Stimulated activated naive CD4-positive, alpha-beta T cell treated with Interleukin-2 at 50 U/mL for 16 hours (primary cell): Measurements from ENCODE around the gene PRKG1.
"Not testable (repeated sequence)": the region's sequence is repeated elsewhere in the genome, so short reads cannot be mapped to it uniquely, and the experiment has no call there.

ENCODE experiments used
- DNase-seq: peaks from one replicate; lab custom pipeline; 2025; lab: John Stamatoyannopoulos, UW

PRKG1 gene

DNA sequence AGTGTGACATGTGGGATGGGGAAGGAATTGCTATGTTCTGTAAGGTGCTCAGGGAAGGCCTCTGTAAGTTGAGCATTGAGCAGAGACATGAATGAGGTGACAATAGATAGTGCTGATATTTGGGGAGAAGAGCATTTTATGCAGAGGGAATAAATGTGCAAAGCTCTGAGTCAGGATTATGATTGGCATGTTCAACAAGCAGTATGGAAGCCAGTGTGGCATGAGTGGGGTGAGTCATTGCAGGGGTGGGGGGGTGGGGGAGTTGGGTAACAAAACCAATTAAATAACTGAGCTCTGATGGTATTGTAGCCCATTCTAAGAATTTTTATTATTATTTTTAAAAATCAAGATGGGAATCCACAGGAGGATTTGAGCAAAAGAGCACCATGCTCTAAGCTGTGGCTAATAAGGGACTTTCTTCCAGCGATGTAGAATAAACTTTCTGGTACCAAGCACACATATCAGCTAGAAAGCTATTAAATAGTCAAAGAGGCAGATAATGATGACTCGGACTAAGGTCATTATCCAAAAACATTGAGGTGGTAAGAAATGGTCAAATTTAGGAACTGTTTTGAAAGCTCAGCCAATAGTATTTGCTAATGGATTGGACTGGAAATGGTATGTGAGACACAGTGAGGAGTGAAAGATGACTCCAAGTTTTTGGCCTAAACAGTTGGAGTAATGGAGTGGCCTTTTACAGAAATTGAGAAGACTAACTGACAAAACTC, 96.4 kb downstream of the PRKG1 start:
- no peak for DNase-seq

DNA sequence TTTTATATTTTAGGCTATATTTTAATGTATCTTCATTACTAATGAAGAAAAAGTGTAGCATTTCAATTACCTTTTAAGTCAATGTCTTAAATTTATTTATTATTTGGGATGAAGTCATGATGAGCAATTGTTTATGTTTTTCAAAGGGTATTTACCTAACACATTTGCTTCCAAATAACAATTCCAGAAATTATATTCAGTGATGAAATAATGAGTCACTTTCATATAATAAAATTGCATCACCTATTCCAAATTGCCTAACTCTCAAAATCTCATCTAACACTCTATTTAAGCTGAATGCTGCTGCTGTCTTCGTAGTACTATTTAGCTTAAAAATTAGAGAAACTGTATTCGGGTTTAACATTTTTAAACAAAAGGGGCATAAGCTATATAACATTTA, 97.7 kb downstream of the PRKG1 start:
- no peak for DNase-seq

DNA sequence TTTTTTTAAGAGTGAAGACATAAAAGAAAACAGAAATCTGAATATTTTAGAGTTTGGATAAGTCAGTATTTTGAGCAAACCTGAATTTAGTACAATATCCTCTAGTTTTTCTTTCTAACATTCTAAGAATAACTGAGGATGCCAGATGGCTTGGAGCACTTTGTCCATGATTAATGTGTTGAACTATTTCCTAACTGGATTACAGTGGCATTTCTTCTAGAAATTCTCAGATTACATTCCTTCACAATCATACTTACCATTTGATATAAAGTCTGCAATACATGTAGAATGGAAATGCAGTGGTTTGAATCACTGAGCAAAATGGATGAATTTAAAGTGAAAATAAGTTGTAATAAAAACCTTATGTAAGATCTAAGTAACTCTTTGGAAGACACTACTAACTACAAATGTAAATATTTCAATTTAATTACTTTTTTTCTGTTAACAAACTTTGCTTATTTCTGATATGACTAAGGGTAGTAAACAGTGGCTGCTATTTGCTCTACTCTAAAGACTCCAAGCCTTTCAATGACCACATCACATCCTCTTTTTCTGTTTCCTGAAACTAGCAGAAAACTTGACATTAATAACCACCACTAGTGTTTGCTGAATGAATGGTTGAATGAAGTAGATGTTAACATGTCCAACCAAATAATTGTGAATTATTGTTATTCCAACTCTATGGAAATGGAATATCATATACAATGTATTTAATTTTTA, 102.8 kb downstream of the PRKG1 start:
- DNase-seq, result no peak

DNA sequence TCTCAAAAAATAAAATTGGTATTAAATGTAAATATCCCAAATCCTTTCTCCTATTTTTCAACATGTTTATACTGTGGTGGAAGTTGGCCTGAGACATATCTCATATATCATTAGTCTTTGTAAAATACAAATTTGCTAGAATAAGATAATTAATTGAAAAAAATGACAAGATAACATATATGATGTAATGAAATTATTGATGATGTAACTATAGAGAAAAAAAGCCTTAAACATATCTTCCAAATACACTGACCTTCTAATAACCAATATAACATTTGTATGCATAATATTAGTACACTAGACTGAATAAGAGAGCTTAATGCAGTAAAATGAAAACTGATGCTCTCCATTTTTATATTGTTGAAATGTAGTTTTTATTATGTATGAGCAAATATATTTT, 104.3 kb downstream of the PRKG1 start:
- no peak for DNase-seq

DNA sequence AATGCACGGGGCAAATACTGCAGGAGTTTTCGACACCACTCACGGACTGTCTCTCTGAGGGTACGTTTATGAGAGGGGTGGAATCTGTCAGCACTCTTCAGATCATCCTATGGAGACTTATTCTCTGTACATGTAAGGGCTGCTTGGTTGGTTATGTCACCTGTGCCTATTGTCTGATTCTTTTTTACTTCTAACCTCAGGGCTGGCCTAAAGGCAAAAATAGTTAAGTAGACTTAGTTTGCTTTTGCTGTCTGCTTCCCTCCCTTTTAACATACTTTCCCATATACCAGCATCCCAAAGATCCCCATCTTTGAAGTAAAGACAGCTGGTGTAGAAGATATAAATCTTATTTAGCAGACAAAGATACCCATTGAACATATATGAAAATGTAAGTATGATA, 105.9 kb downstream of the PRKG1 start:
- DNase-seq, result no peak

DNA sequence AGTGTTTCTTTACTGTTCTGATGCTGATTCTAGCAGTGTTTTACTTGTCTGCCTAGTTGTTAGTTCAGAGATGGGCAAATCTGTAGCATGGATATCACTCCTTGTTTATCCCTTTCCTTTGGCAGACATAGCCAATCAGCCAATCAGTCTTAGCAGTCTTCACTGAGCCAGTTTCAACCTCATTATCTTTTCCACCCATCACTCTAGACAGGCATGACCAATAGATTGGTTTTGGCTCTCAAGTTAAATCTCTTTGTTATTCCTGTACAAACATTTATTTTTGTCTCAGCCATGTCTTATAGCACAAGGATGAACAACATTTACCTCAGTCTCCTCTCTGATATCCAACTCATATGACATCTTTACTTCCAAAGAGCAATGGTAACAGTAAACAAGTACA, 109.5 kb downstream of the PRKG1 start:
- DNase-seq, result no peak

DNA sequence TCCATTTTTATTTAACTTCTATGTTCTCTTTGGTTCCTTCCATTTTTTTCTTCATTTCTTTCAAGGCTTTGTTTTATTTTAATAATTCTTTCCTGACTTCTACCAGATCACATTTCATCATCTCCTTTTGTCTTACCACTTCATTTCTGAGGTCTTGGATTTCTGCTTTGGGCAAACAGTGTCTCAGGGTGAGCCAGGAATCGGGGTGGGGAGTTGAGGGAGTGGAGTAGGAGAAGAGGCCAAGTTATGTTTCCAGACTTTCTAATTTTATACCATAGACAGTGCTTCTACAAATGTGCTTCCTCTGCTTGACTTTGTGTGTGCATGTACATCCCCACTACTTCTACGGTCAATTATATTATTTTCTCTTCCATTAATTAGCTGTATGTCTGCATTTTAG, 112.1 kb downstream of the PRKG1 start:
- DNase-seq, result no peak

DNA sequence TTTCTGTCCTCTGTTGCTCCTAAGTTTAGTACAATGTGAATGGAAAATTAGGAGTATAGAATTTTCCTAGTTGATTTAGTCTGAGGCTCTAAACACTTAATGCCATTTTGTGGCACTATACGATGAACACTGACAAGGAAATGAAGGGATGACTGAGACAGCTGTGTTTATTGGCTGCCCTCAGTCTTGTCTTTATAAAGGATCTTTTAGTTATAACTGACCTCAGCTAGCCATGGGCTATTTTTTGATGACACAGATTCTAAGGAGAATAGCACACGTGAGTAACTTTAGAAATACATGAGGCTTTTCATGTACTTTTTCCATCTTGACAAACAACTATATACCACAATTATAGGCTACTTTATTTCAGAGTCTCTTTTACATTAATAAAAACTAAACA, 113.7 kb downstream of the PRKG1 start:
- DNase-seq, result no peak

DNA sequence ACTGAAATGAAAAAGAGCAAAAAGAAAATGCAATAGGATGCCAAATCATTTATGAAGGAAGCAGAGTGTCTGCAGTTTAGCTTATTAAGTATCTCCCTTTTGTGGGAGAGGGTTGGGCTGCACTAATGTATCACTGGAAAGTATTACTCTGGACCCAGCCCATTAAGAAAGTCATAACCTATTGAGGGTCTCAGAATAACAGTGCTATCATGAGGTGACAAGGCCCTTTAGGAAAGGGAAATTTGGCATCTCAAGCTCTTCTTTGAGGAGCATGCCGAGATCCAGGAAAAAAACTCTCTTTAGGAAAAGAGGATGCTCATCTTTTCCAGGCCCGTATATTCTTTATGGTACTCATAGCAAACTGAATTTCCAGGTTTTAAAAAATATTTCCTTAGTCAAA, 114.6 kb downstream of the PRKG1 start:
- DNase-seq, result no peak

DNA sequence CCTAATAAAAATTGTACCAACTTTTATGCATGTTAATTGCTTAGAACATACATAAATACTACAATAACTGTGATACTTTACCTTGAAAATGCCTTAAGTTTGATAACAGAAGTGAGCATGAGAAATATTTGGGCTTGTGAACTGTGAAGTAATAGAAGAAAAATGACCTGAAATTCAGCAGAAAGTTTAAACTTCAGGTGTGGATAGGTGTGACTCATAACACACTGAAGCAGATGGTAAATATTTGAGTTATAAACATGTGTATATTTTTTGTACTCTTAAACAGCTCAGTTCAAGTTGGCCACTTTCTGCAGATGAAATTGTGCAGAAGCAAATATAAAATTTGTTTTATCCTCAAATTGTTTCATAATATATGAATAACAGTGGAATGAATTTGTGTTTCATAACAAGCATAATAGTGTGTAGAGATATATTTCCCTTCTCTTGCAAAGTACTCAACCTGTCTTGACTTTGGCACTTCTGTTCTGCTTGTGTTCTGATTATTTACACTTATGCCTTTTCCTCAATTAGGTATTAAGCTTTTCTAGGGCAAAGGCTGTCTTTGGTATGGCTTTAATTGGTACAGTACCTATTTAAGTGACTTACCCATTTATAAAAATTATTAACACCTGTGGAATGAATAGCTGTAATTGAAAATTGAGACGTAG, 122.4 kb downstream of the PRKG1 start:
- no peak for DNase-seq

DNA sequence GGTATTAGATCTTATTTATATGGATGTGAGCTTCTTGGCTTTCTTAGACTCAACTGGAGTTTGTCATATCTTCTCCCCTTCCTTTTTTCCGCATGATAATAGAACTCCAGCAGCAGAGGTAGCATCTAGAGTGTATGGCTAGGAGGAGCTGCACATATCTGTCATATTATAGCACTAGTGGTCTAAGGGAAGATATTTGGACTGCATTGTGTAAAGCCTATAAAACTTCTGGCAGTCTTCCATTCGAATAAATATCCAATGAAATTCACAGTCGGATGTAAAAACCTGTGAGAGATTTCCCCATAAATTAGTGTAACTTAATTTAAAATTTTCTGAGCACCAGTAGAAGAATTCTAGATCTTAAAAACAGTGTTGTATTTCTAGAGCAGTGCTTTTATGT, 123.9 kb downstream of the PRKG1 start:
- DNase-seq, result no peak

DNA sequence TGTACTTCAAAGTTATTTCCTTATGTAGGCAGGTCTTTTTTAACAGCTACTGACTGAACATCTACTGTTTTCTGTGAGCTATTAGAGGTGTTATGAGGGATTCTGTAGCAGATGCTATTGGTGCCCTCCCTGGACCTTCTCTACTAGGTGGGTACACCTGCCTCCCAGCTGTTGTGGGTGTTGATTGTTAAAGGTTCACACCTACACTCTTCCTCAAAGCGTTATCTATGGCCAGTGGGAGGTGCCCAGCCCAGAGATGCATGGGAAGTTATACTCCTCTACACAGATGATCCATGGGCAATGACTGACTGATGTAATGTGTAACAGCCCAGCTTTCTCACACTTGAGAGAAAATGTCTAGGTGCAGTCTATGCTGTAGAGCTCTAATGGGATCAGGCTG, 127.7 kb downstream of the PRKG1 start:
- no peak for DNase-seq

DNA sequence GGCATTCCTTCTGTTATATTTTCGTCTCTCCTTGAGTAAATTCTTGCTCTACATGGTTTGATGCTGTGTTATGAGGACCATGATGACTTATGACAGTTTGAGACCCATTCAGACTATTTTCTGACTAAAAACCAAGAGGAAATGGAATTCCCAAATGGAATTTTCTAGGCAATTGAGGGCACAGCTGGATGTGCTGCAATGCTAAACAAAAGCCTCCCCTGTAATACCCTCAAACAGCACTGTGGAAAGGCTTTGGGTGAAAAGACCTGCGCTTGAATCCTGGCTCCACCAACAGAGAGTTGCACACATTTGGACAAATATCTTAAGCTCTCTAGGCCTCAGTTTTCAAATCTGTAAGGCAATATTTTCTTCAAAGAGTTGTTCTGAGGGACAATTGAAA, 129.1 kb downstream of the PRKG1 start:
- no peak for DNase-seq

DNA sequence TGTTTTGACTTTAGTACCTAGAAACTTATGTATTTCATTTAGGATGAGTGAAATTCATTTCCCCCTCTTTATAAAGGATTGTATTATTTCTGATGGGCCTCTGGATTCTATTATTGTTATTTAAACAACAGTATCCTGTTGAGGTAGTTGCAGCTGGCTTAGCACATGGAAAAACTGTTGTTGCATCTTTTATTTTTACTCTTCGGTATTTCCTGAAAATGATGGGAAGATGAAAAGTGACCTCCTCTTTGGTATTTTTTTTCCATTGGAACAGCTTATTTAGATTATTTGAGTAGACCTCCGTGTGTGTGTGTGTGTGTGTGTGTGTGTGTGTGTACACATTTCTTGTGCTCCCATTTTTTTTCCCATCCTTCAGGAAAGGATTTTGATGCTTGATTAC, 129.8 kb downstream of the PRKG1 start:
- no peak for DNase-seq

DNA sequence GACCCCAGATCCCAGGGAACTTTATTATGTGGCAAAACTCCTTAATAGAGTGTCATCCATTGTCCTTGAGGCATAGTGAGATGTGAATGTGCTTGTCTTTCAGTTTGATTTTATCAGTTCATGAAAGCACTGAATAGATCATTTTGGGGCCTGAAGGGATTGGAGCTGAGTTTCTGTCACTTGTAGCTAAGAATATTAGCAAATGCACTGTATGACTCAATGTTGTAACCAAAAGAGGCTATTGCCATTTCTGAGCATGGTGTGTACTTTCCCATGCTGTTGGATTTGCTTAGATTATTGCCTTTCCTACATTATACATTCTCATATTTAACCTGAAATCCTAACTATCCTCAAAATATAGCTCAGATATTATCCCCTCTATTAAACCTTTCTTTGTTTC, 130.4 kb downstream of the PRKG1 start:
- no peak for DNase-seq

DNA sequence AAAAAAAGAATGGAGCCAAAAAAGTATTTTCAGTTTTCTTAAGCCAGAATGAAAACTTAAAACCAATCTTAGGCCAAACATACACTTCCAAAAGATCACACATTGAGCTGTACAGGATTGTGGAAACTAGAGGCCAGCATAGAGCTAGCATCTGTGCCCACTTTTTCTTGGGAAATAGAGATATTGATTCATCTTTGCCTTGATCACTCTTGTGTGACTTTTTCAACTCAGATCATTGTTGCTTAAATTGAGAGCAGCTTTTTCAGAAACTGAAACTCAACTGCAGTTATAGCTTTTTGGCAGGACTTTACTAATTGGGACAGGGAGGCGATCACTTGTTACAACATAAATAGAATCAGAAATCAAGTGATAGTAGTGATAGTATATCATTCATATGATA, 132.2 kb downstream of the PRKG1 start:
- no peak for DNase-seq

DNA sequence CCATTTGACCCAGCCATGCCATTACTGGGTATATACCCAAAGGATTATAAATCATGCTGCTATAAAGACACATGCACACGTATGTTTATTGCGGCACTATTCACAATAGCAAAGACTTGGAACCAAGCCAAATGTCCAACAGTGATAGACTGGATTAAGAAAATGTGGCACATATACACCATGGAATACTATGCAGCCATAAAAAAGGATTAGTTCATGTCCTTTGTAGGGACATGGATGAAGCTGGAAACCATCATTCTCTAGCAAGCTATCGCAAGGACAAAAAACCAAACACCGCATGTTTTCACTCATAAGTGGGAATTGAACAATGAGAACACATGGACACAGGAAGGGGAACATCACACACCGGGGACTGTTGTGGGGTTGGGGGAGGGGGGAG, 138.7 kb downstream of the PRKG1 start:
- not testable (repeated sequence) for DNase-seq

DNA sequence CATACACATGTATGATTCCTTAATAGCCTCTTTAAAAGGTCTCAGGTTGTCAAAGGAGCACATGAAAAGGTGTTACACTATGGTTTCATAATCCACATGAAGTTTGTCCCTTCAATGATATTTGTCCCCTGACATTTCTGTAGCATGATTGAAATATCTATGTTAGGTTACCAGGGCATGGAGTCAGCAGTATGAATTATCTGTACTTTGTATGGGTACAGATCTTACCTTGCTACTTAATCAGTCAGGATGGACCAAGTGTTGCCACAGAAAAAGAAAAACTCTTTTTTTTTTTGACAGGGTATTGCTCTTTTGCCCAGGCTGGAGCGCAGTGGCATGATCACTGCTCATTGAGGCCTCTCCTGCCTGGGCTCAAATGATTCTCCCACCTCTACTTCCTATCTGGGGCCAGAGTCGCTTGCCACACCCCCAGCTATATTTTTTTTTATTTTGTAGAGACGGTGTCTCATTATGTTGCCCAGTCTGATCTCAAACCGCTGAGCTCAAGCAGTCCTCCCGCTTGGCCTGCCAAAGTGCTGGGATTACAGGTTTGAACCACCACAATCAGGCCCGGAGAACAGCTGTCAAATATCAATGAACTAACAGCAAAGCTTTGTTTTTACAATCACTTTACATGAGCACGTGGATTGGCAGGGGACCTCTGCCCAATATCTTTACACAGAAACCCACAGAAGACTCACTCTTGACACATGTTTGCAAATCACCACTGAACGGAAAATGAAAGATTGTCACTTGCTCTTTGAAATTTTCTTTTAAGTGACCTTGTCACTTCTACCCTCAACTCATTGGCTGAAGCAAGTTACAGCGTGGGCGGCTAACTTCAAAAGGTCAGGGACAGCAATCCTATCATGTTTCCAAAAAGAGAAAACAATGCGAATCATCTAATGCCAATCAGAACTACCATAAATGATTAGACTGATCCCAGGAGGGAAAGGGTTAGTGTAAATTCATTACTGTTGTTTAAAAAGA, 140.2 kb downstream of the PRKG1 start:
- DNase-seq, result no peak

DNA sequence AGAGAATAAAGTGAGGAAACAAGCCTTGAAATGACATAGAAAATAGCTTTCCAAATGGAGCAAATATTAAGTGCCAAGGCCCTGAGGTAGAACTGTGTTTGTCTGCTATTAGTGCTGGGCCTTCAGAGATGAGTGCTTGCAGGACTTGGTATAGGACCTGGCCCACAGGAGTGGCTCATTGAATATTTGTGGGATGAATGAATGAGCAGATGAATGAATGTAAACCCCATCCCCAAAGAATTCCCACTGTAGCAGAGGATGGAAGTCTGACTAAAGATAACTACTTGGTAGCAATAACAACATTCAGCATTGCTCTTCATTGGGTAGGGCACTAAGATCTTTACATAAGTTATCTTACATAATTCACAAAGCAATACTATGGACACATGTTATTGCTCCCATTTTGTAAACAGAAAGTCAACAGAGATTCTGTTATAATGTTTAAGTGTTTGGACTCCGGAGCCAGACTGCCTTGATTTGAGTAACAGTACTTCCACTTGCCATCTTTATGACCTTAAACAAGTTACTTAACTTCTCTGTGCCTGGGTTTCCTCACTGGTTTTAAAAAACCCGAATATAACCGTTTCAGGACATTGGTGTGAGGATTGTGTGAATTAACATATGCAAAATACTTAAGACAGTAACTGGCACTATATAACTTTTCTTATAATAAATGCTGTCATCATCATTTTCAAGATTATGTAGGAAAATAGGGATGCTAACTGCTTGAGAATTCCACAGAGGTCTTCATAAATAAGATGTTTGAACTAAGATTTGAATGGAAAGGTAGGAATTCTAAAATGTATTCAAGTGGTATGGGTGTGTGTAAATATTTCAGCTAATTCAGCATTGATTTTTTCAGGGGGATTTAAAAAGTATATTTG, 141.9 kb downstream of the PRKG1 start:
- DNase-seq, result no peak

DNA sequence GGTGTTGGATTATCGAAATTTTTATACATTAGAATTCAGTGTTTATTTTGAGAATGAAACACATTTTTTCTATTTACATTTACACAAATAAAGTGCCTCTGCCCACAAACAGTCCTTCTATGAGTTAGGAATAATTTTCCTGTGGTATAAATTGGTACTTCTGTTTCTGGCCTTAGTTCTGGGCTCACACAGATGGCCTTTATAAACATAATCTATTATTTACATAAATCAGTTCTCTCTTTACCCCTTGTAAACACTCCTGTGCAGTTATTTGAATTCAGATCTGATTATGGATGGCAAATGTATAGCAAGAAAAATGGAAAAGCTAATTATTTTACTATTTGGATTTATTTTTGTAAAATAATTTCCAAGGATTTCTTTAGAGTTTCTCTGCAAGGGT, 143.2 kb downstream of the PRKG1 start:
- no peak for DNase-seq

DNA sequence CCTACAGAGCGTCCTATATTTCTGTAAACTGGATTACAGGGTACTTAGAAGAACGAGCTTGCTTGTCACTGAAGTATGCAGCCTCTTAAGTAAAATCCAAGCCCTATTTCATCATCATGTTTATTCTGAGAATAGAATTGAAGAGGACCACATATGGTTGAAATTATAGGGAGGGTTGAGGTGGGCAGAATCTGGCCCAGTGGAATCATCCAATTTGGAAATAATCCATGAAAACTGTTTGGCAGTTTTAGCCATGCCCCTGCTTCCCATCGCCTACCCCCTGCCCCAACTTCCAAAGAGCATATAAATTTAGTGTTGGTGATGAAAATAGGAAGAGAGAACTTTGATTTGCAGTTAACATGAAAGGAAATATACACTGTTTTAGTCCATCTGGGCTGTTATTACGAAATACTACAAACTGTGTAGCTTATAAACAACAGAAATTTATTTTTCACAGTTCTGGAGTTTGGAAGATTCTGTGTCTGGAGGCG, 150.4 kb downstream of the PRKG1 start:
- DNase-seq, result no peak
